Transverse colon (tissue), 4 donors: ENCODE data around the gene MN1.

Experiments used
- EP300 ChIP-seq: sonication (generic); formaldehyde crosslinking; IDR thresholded peaks from one replicate; pipeline ENCODE4 v1.6.1; 2017; ENCODE audit warnings: antibody characterized with exemption, low read depth
- POLR2AphosphoS5 ChIP-seq, 3 donors: sonication (generic); formaldehyde crosslinking; IDR thresholded peaks; one replicate each; pipeline ENCODE4 v1.6.1; 2016; ENCODE audit warnings: antibody characterized with exemption in 3 of 3
- TF ChIP-seq, protein P1 (sequence below), 5 experiments: fragments of 200-600 bp in 3 of 5; fragments of 450-650 bp in 2 of 5; sonication (generic) in 3 of 5; IDR thresholded peaks; 1 replicate in 2 of 5; 2 replicates in 3 of 5; pipeline ENCODE4 v1.5.1; 2016 to 2017; ENCODE audit warnings: antibody characterized with exemption in 5 of 5, inconsistent platforms in 3 of 5, mild to moderate bottlenecking in 2 of 5, moderate library complexity in 1 of 5

DNA sequence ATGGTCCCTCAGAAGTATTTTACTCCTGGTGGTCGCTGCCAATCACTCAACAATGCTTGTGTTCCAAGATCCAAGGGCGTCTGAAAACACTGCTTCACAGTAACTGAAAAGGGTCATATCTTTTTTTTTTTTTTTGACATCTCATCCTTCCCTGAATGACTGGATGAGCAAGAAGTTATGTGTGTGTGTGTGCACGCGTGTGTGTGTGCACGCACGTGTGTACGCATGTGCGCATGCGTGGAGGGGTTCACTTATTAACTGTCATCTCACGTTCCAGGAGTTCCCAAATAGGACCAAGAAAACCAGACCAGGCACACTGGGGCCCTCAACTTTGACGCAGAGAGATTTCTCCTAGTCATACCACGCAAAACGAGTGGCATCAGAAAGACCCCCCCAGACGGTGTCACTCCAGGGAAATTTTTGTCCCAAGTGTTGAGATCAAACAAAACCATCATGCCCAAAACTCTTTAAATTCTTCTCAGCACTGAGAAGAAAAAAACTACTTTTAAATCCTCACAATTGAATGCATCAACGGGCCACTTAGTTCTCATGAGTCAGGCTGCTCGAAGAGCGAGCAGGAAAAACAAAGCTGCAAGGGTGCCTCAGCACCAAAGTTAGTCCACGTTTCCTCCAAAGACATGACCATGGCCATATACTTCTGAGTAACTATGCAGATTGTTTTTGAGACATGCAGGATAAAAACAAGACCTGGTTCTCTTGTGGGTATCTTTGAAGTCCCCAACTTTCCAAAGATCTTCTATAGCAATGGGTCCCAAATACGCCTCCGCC is 12.9 kb downstream of the MN1 start:
- TF ChIP-seq EP300: no peak
- TF ChIP-seq POLR2AphosphoS5 (IDR thresholded peaks at IDR 0.05): no peak
- TF ChIP-seq, protein P1, sequence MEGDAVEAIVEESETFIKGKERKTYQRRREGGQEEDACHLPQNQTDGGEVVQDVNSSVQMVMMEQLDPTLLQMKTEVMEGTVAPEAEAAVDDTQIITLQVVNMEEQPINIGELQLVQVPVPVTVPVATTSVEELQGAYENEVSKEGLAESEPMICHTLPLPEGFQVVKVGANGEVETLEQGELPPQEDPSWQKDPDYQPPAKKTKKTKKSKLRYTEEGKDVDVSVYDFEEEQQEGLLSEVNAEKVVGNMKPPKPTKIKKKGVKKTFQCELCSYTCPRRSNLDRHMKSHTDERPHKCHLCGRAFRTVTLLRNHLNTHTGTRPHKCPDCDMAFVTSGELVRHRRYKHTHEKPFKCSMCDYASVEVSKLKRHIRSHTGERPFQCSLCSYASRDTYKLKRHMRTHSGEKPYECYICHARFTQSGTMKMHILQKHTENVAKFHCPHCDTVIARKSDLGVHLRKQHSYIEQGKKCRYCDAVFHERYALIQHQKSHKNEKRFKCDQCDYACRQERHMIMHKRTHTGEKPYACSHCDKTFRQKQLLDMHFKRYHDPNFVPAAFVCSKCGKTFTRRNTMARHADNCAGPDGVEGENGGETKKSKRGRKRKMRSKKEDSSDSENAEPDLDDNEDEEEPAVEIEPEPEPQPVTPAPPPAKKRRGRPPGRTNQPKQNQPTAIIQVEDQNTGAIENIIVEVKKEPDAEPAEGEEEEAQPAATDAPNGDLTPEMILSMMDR (IDR thresholded peaks at IDR 0.05): no peak
